ENCODE data around the gene PLPPR1. TPM values are rescaled to one million over a fixed set of nuclear protein-coding genes. Genes with fewer than 3 reads are reported as not detected.

The PLPPR1 gene
- total RNA-seq, 1 experiment from 2014 or later, result not detected

DNA sequence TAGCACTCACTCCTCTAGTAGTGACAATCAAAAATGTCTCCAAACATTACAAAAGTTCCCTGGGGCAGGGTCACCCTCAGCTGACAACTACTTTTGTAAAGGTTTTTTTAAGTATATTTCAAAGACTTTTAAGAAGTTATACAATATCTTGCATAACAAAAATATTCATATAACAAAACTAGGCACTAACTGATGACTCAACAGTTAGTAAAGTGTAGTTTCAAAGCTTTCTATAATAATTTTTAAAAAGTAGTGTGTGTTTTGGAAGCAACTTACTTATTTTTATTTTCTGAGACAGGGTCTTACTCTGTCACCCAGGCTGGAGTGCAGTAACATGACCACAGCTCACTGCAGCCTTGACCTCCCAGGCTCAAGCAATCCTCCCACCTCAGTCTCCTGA lies 271.4 kb downstream of the PLPPR1 start:
- in situ Hi-C loops (cut with HindIII; ENCODE audit: low pct_unique_long_range_greater_than_20kb, low sequenced_read_pairs), result no loop called here
- POLR2A ChIA-PET, result no interaction called here
- CTCF ChIA-PET, result no interaction called here
- intact Hi-C loops (cut with micrococcal nuclease; ENCODE audit: unreplicated experiment), result no loop called here
- TF ChIP-seq POLR2AphosphoS5 (IDR thresholded peaks at IDR 0.05; ENCODE audit: low read depth, low read length), result no peak
- TF ChIP-seq, protein P1, sequence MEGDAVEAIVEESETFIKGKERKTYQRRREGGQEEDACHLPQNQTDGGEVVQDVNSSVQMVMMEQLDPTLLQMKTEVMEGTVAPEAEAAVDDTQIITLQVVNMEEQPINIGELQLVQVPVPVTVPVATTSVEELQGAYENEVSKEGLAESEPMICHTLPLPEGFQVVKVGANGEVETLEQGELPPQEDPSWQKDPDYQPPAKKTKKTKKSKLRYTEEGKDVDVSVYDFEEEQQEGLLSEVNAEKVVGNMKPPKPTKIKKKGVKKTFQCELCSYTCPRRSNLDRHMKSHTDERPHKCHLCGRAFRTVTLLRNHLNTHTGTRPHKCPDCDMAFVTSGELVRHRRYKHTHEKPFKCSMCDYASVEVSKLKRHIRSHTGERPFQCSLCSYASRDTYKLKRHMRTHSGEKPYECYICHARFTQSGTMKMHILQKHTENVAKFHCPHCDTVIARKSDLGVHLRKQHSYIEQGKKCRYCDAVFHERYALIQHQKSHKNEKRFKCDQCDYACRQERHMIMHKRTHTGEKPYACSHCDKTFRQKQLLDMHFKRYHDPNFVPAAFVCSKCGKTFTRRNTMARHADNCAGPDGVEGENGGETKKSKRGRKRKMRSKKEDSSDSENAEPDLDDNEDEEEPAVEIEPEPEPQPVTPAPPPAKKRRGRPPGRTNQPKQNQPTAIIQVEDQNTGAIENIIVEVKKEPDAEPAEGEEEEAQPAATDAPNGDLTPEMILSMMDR (IDR thresholded peaks at IDR 0.05), result no peak
- TF ChIP-seq TCF7L2 (IDR thresholded peaks at IDR 0.05; ENCODE audit: low read depth, low read length), result no peak
- no peak for TF ChIP-seq SIN3A (IDR thresholded peaks at IDR 0.05; ENCODE audit: borderline replicate concordance, insufficient read depth, low read depth, low read length)
- TF ChIP-seq, protein P2, sequence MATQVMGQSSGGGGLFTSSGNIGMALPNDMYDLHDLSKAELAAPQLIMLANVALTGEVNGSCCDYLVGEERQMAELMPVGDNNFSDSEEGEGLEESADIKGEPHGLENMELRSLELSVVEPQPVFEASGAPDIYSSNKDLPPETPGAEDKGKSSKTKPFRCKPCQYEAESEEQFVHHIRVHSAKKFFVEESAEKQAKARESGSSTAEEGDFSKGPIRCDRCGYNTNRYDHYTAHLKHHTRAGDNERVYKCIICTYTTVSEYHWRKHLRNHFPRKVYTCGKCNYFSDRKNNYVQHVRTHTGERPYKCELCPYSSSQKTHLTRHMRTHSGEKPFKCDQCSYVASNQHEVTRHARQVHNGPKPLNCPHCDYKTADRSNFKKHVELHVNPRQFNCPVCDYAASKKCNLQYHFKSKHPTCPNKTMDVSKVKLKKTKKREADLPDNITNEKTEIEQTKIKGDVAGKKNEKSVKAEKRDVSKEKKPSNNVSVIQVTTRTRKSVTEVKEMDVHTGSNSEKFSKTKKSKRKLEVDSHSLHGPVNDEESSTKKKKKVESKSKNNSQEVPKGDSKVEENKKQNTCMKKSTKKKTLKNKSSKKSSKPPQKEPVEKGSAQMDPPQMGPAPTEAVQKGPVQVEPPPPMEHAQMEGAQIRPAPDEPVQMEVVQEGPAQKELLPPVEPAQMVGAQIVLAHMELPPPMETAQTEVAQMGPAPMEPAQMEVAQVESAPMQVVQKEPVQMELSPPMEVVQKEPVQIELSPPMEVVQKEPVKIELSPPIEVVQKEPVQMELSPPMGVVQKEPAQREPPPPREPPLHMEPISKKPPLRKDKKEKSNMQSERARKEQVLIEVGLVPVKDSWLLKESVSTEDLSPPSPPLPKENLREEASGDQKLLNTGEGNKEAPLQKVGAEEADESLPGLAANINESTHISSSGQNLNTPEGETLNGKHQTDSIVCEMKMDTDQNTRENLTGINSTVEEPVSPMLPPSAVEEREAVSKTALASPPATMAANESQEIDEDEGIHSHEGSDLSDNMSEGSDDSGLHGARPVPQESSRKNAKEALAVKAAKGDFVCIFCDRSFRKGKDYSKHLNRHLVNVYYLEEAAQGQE (IDR thresholded peaks at IDR 0.05; ENCODE audit: insufficient read depth in 1 of 2, low read depth in 2 of 2, low read length in 1 of 2), result no peak
- no TSS peak for BruUV-seq (replicated peaks)
- H3K9me3 ChIP-seq (ENCODE audit: control insufficient read depth, insufficient read depth, low read depth, low read length), result no peaks in the 10 kb centered on the region
- DNase-seq (ENCODE audit: low read depth, low spot score) (no peak), ATAC-seq (no peak)
- no peak overlapping the region for H3K4me3 ChIP-seq (ENCODE audit: low read depth in 2 of 2, low read length in 2 of 2)
- H3K27ac ChIP-seq (ENCODE audit: low read length), result no peak overlapping the region
- H3K4me1 ChIP-seq (ENCODE audit: control insufficient read depth, insufficient read depth, low read length), result no peaks in the 10 kb centered on the region
- H3K27me3 ChIP-seq (ENCODE audit: control insufficient read depth, insufficient read depth, low read length), result no peaks in the 10 kb centered on the region; the same call in 1 of the 2 replicates
- no peaks in the 10 kb centered on the region for H3K36me3 ChIP-seq (ENCODE audit: control insufficient read depth, insufficient read depth, low read length)

DNA sequence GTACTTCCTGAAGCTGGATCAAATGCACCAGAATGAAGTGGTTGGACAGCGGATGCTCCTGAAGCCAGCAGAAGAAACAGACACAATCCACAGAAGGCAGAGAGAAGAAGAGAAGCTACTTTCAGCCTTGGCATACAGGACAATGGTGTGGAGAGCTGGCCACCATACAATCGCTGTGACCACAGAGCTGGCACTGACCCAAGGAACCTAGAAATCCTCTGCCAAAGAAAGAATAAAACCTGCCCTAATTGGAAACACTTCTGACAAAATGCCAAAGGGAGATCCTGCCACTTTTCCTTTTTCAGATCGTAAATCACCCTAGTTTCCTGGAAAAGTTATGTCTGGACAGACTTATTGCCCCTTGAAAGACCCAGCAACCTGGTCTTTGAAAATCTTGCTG lies 278.5 kb downstream of the PLPPR1 start:
- no peaks in the 10 kb centered on the region for H3K9me3 ChIP-seq (ENCODE audit: control insufficient read depth, insufficient read depth, low read depth, low read length)
- intact Hi-C loops (cut with micrococcal nuclease; ENCODE audit: unreplicated experiment) (no loop called here), in situ Hi-C loops (cut with HindIII; ENCODE audit: low pct_unique_long_range_greater_than_20kb, low sequenced_read_pairs) (no loop called here)
- H3K27ac ChIP-seq (ENCODE audit: low read length), result no peak overlapping the region
- TF ChIP-seq POLR2AphosphoS5 (IDR thresholded peaks at IDR 0.05; ENCODE audit: low read depth, low read length), result no peak
- TF ChIP-seq SIN3A (IDR thresholded peaks at IDR 0.05; ENCODE audit: borderline replicate concordance, insufficient read depth, low read depth, low read length), result no peak
- no peak for TF ChIP-seq TCF7L2 (IDR thresholded peaks at IDR 0.05; ENCODE audit: low read depth, low read length)
- TF ChIP-seq, protein P2 (IDR thresholded peaks at IDR 0.05; ENCODE audit: insufficient read depth in 1 of 2, low read depth in 2 of 2, low read length in 1 of 2), result no peak
- ChIA-PET POLR2A (no interaction called here), CTCF (interaction anchor here (1.8 kb wide), 1 partner anchor 705 kb away, joined by 6 read pairs; no protein-coding TSS in a partner anchor)
- H3K4me1 ChIP-seq (ENCODE audit: control insufficient read depth, insufficient read depth, low read length), result no peaks in the 10 kb centered on the region
- no peaks in the 10 kb centered on the region for H3K36me3 ChIP-seq (ENCODE audit: control insufficient read depth, insufficient read depth, low read length)
- BruUV-seq (replicated peaks), result no TSS peak
- ATAC-seq (no peak), DNase-seq (ENCODE audit: low read depth, low spot score) (no peak)
- no peak overlapping the region for H3K4me3 ChIP-seq (ENCODE audit: low read depth in 2 of 2, low read length in 2 of 2)
- no peaks in the 10 kb centered on the region for H3K27me3 ChIP-seq (ENCODE audit: control insufficient read depth, insufficient read depth, low read length)

Data from Panc1 (cell line).